HuH-7 (cell line): Measurements from ENCODE around the gene CYBC1.
"Not testable (repeated sequence)": the region's sequence is repeated elsewhere in the genome, so short reads cannot be mapped to it uniquely, and the experiment has no call there.

Experiments used
- DNase-seq: peaks from one replicate; pipeline ENCODE4 v3.0.0; 2011; ENCODE audit warnings: low spot score

The CYBC1 gene

DNA sequence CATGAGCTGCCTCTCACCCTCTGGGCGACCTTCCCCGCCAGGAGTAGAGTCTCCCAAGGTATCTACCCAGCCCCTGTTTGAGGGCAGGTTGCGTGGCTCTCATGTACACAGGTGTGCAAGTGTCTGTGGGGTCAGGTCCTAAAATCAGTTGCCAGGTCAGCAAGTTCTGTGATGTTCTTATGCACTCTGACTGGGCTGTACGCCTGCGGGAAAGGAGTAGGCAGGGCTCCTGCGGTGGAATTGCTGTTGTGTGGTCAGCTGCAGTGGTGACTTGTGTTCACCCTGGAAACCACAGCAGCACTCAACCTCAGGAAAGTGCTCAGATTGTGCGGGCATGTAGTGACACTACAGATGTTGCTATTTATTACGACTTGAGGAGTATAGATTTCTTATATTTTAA lies 27.4 kb upstream of the CYBC1 start:
- DNase-seq: no peak

DNA sequence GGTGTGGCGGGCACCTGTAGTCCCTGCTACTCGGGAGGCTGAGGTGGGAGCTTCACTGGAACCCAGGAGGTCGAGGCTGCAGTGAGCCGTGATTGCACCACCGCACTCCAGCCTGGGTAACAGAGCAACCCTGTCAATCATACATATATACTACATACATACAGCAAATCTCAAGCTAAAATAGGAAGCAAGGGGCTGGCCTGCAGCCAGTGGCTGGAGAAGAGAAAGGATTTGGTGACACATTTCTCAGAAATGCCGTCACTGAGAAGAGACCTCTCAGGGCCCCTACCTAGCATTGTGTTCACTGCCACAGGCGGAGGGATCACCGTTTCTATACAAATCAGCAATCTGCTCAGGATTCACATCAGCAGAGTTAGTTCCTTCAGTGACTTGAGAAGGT lies 24.9 kb upstream of the CYBC1 start:
- no peak for DNase-seq

DNA sequence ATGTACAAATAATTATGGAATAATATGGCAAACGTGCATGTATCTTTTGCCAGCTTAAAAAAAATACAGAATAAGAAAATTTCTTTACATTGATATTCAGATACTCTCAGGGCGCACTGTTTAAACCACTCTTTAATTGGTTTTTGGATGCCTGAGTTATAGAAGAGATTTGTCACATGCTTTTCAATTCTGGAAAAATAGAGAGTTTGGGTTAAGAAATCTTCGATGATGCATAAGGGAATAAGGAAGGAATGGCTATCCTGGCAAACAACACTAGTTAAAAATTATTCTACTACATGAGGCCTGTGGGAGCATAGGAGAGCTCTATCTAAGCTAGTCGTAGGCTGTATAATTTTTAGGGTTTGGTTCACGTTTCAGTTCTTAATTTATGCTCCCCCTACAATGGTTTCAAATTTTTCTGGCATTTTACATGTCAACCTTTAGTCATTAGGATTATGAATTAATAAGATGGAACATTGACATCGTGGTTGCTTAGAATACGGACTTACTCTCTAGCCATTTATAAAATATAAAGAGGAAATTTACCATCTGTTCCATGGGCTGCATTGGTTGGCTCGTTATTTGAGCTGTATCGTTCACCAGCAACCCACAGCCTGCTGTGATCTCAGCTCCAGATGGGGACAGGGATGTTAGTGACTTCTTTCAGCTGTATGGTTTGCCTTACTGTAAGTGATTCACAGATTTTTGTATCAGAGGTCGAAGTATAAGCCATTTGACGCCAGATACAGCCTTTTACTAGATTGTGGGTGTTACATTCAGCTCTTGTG lies 23.9 kb upstream of the CYBC1 start:
- no peak for DNase-seq

DNA sequence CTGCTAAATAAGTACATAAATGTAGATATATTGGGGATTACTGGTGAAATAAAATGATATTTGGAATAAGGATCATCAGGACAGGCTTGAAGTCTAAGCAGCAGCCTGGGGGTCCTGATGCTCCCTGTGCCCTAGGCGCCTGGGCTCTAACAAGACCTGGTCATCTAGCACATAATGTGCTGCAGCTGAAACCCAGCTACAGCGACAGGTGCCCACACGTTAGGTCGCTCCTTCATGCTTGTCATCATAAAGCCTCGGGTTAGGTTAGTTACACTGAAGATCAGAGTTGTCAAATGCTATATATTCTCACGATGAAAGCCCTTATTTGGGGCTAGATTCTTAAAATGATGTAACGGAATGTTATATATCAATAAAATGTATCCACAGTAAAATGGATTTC lies 19.5 kb upstream of the CYBC1 start:
- DNase-seq: no peak

DNA sequence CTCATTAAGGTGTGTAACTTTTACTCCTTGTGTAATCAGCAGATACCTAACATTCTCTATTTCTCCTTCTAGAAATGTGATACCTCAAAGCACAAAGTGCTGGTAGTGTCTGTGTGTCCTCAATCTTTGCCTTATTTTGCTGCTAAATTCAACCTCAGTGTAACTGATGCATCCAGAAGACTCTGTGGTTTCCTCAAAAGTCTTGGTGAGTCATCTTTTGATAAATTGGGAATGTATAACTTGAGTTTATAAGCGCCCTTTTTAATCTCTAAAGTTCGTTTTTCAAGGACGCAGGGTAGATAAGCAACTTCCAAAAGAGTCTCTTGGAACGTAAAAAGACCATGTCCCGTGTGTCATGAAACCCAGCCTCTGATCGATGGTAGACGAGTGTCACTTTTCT lies 18.1 kb upstream of the CYBC1 start:
- DNase-seq: no peak

DNA sequence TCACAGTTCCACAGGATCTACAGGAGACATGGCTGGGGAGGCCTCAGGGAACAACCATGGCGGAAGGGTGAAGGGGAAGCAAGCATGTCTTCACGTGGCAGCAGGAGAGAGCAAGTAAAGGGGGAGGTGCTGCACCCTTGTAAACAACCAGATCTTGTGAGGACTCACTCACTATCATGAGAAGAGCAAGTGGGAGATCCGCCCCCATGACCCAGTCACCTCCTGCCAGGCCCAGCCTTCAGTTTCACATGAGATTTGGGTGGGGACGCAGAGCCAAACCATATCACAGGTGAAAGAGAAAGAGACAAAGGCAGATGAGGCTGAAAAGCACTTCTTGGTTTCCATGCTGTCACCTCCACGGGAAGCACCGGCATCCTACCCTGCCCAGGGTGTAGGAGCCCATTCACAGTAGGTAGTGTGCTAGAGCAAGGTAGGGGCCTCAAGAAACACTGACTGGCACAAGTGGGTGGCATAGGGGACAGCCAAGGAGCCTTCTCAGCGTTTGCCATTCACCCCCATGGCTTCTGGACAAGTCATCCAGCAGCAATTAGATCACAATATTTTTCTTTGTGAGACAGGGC lies 14.6 kb upstream of the CYBC1 start:
- DNase-seq: no peak

DNA sequence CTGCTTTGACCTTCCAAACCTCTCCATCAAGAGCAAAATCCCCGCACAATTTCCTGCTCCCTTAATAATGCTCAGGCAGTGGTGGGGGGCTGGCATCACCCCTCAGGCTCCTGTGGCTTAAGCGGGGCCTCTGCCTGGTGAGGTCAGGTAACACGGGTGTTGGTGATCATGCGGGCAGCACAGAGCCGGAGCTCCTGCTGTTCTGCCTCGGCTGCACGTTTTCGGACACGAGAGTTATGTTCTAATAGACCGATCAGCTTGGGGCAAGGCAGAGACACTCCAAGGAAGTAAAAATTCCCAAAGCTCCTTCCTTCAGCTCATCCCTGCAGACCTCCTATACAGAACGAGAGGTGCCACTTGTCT lies 14.0 kb upstream of the CYBC1 start:
- no peak for DNase-seq

DNA sequence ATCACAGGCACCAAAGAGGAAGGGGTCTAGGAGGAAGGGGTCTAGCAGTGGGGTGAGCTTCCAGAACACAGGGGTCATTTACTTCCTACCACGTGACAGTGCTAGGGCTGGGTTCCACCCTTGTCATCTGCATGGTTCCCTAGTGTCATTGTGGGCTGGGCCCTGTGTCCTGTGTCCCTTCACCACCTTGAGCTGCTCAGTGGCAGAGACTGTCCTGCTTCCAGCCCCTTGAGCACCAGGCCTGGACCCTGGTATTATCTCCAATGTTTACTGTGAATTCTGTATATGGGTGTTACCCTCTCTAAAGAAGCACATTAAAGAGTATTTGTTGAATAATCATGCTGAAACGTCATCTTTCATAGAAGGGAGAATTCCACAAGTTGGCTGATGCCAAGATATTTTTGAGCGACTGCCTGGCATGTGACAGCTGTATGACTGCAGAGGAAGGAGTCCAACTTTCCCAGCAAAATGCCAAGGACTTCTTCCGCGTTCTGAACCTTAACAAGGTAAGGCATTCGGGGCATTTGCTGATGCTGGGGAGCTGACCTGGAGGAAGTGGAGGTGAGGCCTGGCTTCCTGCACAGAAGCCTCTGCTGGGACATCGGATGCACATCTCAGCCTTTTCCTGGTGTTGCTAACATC lies 13.5 kb upstream of the CYBC1 start:
- no peak for DNase-seq

DNA sequence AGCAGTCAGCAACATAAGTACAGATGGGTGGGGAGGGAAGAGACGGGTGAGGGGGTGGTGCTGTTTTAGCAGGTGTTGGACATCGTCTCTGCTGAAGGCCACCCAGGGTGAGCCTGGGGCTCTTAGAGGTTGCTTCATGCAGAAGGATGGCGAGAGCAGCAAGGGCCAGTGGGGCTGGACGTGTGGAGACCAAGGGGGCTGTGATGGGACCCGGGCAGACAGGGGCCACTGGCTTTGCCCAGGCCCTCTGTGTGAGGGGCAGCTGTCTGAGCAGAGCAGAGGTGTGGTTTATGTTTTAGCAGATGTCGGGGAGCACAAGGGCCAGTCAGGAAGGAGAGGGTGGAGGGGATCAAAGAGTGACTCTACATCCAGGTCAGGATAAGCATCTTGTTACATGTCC lies 12.8 kb upstream of the CYBC1 start:
- DNase-seq: no peak

DNA sequence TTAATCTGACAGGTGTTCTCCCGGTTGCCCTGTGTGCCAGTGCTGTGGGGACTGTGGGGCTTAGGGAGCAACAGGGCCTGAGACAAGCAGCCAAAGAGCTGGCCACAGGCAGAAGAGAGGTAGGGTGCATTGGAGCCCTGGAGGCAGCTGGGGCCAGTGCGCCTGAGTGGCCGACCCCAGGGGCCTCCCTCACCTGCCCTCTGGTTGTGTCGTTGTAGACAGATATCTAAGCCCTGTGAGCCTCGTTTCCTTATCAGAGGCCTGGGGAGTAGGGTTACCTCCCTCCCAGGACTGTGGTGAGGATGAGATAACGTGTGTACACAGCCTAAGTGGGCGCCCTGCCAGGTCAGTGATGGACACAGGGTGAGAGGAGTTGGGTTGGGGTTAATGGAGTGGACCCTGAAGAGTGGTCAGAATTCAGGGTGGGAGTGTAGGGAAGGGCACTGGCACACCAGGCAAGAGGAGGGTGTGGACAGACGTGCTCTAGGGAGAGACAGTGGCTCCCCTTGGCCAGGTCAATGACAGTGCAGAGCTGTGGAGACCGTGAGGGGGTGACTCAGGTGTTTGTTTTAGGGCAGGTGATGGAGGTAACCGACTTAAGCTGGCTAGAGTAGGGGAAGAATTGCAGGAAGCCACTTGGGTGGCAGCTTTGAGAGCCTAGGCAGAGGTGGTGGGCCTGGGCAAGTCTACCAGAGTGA lies 11.4 kb upstream of the CYBC1 start:
- DNase-seq: peak; percentile 86

DNA sequence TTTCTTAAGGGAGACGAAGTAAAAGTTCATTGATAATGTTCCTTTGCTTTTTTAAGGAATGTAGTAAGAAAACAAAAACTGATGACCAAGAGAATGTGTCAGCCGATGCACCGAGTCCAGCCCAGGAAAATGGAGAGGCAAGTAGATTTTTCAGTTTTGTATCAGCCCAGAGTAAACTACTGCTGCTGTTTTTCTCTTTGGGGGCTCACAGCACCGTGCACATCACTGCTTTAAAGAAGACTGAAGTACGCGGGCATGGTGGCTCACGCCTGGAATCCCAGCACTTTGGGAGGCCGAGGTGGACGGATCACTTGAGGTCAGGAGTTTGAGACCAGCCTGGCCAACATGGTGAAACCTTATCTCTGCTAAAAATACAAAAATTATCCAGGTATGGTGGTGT lies 9.4 kb upstream of the CYBC1 start:
- not testable (repeated sequence) for DNase-seq

DNA sequence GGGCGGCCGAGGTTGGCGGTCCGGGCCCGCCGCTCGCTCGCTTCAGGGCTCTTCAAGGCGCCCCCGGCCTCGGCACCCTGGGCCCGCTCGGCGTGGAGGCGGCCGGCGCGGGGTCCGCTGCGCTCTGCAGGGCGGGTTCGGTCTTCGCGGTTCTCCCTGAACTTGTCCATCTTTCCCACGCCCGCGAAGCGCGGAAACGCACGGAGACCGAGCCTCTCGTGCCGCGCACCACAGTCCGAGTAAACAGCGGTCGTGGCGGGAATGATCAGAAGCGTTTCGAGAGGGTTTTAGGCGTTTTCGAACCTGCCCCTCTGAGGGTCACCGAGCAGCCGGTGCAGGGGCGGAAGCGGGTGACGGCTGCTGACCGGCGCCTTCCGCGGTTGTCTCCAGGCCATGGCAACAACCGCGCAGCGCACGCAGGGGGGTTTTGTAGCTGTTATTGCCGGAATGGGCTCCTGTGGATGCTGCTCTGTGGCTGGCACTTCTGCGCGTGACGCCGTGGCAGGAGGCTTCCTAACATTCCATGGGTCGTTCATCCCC lies 8.4 kb upstream of the CYBC1 start:
- no peak for DNase-seq

DNA sequence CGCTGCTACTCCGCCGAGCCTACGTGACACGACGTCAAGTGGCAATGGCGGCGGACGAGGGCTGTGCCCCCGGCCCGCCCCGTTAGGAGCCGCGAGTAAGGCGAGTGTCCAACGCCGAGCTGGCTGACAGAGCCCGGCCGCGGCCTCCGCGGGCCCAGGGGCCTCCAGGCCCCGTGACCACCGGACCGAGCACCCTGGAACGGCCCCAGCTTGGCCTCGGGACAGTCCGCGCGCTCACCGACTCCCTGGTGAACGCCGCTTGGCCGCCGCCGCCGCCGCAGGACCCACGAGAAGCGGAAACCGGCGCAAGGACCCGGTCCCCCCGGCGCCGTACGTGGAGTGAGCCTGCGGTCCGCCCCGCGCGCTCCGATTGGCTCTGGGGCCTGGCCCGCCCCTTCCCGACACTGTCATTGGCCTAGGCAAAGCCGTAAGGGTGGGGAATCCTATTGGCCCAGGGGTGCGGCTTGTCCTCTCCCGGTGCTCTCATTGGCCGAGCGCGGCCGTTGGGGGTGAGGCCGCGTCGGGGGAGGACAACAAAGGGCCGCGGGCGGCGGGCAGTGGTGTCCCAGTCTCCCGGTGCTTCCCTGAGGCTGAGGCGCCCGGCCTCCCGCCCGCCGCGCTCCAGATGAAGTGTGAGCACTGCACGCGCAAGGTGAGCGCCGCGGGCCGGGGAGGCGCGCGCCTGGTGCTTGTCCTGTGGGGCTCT lies 7.8 kb upstream of the CYBC1 start, which contains the start of gene NARF:
TSS of gene NARF (plus strand) at position 563 of the 706 bp plus-strand sequence. CDS start at position 626, 63 bp downstream.
- DNase-seq: peak; percentile 100

DNA sequence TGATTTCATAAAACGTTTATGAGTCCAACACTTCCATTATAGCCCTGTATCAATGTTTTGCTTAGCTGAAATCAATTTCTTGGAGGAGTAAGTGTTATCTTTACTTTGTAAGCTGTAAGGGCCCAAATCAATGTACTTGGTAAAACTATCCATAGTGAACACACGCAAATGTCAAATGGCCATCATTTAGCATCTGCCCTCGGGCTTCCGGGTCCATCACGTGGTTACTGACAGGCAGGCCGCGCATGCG lies 7.3 kb upstream of the CYBC1 start:
- DNase-seq: peak; percentile 93

DNA sequence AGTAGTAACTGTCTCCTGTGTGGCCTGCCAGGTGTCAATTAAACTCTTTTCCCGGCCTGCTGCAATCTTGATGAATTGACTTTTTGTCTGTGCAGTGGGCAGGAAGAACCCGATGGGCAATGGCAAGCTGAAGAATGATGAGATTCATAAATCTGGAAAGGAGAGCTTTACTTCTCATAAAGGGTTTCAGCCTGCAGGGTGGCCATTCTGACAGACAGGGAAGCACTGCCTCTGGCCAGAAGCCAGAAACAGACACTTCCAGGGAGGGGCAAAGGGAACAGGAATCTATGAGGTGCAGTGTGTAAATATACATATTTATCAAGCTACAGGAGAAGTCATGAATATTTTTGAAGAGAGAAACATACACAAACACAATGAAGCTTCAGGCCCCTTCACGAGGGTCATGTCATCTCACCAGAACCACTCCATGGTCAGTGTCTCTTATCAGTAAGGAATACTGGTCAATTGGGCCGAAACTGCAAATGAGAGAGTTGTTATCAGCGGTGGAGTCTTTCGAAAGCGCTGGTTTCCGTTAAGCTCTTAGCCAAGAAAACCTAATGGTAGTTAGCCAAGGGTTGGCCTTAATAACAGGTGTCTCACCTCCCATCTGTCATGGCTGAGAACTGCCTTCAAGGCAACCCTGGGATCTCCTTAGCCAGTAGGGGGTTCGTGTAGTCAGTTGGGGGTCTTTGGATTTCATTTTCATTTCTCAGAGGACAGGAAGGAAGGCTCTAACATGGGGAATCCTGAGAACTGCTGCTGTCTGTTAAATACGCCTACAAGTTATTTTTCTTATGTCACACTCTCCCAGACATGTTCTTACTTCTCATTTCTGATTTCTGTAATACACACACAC lies 6.7 kb upstream of the CYBC1 start:
- DNase-seq: no peak

DNA sequence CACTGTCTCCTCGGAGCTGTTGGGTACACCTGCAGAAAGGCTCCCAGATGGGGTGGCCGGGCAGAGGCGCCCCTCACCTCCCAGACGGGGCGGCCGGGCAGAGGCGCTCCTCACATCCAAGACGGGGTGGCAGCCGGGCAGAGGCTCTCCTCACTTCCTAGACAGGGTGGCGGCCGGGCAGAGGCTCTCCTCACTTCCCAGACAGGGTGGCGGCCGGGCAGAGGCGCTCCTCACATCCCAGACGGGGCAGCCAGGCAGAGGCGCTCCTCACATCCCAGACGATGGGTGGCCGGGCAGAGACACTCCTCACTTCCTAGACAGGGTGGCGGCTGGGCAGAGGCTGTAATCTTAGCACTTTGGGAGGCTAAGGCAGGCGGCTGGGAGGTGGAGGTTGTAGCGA lies 3.2 kb upstream of the CYBC1 start:
- DNase-seq: not testable (repeated sequence)

DNA sequence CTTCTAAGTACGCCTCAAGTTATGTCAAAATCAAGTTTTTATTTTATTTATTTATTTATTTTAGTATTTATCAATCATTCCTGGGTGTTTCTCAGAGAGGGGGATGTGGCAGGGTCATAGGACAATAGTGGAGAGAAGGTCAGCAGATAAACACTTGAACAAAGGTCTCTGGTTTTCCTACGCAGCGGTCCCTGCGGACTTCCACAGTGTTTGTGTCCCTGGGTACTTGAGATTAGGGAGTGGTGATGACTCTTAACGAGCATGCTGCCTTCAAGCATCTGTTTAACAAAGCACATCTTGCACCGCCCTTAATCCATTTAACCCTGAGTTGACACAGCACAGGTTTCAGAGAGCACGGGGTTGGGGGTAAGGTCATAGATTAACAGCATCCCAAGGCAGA lies 2.6 kb upstream of the CYBC1 start:
- DNase-seq: not testable (repeated sequence)

DNA sequence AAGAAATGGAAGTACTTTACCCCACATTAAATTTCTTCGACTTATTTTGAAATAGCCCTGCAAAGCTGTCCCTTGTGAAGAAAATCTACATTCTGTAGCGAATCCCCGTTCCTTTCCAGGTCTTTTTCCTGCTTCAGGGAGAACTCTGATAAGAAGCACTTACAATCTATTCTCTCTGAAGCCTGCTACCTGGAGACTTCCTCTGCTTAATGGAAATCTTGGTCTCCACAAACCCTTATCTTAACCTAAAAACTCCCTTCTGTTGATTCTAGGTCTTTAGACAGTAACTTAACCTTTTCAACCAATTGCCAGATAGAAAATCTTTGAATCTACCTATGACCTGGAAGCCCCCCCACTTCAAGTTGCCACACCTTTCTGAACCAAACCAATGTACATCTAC lies 1.6 kb upstream of the CYBC1 start:
- DNase-seq: no peak

DNA sequence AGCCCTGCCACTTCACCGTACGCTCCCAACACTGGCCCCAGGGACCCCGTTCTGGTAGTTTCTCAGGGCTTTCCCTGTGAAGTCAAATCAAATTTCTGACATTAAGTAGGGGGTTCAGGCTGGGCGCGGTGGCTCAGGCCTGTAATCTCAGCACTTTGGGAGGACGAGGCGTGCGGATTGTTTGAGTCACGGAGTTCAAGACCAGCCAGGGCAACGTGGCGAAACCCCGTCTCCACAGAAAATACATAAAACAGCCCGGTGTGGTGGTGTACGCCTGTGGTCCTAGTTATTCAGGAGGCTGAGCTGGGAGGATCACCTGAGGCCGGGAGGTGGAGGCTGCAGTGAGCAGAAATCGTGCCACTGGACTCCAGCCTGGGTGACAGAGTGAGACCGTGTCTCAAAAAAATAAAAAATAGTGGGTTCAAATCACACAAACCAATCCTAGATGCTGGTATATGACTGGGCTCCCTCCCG lies 632 bp downstream of the CYBC1 start:
- DNase-seq: no peak

DNA sequence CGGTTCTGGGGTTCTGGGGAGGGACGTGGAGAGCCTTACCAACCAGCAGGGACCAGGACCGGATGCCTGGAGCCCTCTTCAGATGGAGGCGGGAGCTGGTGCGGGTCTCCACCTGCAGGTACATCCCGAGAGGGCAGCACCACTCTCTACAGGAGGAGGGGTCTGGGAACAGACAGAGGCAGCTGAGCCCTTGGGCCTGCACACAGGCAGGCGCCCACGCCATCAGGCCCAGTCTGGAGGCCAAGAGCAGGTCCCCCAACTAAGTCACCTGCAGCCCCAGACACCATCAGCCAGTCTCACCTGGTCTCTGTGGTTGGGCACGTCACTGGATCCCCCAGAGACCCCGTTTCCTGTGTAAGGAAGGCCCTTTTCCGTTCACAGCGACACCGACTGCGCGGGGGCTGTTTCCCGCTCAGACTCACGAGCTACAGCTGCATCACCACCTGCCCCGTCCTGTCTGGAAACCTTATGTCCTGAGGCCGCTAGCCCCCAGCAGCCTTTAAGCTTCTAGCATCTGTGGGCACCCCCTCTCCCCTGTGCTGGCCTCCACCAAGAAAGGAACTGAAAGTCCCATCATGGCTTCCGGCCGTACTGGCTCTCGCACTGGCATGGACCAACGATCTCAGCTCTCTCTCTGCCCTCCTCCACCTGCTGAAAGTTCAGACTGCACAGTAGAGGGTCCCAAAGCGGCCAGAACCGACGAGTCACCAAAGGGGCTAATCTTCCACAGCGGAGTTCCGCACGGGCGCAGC lies 1.2 kb downstream of the CYBC1 start:
- no peak for DNase-seq
